ENCODE results near the gene NACAD. TPM values are rescaled to one million over a fixed set of nuclear protein-coding genes. Genes with fewer than 3 reads are reported as not detected.

The NACAD gene
- total RNA-seq, 1 experiment from 2014 or later, result 0.24 TPM

DNA sequence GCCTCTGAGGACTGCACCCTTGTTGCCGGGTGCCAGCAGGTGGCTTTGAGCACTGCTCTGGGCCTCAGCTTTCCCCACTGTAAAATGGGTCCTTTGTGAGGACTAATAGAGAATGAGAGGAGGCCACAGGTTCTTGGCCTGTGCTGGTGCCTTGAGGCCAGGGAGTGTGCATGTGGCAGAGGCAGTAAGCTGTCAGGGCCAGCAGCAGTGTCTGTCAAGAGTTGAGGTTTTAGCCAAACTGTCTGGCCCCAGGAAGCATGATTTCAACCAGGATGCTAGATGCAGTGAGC, 13.5 kb downstream of the NACAD start:
- no TSS peak for BruUV-seq (replicated peaks)
- POLR2A ChIA-PET (ENCODE audit: unreplicated experiment), result no interaction called here
- H3K36me3 ChIP-seq (ENCODE audit: low read depth), result no peaks in the 10 kb centered on the region; the same call in 1 of the 2 replicates

GRCh38 chr7:45074528-45075354, 14.0 kb downstream of the NACAD start:
- peaks cover 10% of the 10 kb centered on the region for H3K4me1 ChIP-seq (replicated peaks; ENCODE audit: insufficient read depth)
- H4K20me1 ChIP-seq (ENCODE audit: insufficient read depth), result no peaks in the 10 kb centered on the region
- no peak overlapping the region for H3K27ac ChIP-seq
- CTCF ChIA-PET, result no interaction called here
- H3K27me3 ChIP-seq (ENCODE audit: insufficient read depth, low read depth), result no peaks in the 10 kb centered on the region
- POLR2A ChIA-PET (ENCODE audit: unreplicated experiment), result no interaction called here
- no peaks in the 10 kb centered on the region for H3K79me2 ChIP-seq (ENCODE audit: low read depth)
- H3F3A ChIP-seq (ENCODE audit: insufficient read depth, low read depth), result peaks cover 8% of the 10 kb centered on the region; the same call in 1 of the 2 replicates
- no peak for DNase-seq
- H3K9me3 ChIP-seq (ENCODE audit: insufficient read depth, low read depth), result no peaks in the 10 kb centered on the region
- H3K4me2 ChIP-seq, result no peak overlapping the region
- TF ChIP-seq, protein P1, sequence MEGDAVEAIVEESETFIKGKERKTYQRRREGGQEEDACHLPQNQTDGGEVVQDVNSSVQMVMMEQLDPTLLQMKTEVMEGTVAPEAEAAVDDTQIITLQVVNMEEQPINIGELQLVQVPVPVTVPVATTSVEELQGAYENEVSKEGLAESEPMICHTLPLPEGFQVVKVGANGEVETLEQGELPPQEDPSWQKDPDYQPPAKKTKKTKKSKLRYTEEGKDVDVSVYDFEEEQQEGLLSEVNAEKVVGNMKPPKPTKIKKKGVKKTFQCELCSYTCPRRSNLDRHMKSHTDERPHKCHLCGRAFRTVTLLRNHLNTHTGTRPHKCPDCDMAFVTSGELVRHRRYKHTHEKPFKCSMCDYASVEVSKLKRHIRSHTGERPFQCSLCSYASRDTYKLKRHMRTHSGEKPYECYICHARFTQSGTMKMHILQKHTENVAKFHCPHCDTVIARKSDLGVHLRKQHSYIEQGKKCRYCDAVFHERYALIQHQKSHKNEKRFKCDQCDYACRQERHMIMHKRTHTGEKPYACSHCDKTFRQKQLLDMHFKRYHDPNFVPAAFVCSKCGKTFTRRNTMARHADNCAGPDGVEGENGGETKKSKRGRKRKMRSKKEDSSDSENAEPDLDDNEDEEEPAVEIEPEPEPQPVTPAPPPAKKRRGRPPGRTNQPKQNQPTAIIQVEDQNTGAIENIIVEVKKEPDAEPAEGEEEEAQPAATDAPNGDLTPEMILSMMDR (conservative IDR thresholded peaks at IDR 0.05), result no peak
- no peak for TF ChIP-seq EZH2 (IDR thresholded peaks at IDR 0.05; ENCODE audit: low read depth)
- H3K4me3 ChIP-seq, result no peak overlapping the region
- no peak overlapping the region for H2AFZ ChIP-seq
- H3K9me2 ChIP-seq (ENCODE audit: insufficient read depth), result no peaks in the 10 kb centered on the region
- intact Hi-C loops (cut with micrococcal nuclease; ENCODE audit: unreplicated experiment), result no loop called here
- BruUV-seq (replicated peaks), result no TSS peak
- H3K36me3 ChIP-seq (ENCODE audit: low read depth), result no peaks in the 10 kb centered on the region; the same call in 1 of the 2 replicates

More for the DNA sequence above, 13.5 kb downstream of the NACAD start:
- H3F3A ChIP-seq (ENCODE audit: insufficient read depth, low read depth), result peaks cover 8% of the 10 kb centered on the region; the same call in 1 of the 2 replicates
- intact Hi-C loops (cut with micrococcal nuclease; ENCODE audit: unreplicated experiment), result no loop called here
- H3K4me1 ChIP-seq (replicated peaks; ENCODE audit: insufficient read depth), result peaks cover 10% of the 10 kb centered on the region
- no peaks in the 10 kb centered on the region for H3K27me3 ChIP-seq (ENCODE audit: insufficient read depth, low read depth)
- TF ChIP-seq, protein P1 (conservative IDR thresholded peaks at IDR 0.05), result no peak
- TF ChIP-seq EZH2 (IDR thresholded peaks at IDR 0.05; ENCODE audit: low read depth), result no peak
- no peak overlapping the region for H3K27ac ChIP-seq
- no peaks in the 10 kb centered on the region for H4K20me1 ChIP-seq (ENCODE audit: insufficient read depth)
- no peak overlapping the region for H3K4me3 ChIP-seq
- no peaks in the 10 kb centered on the region for H3K9me3 ChIP-seq (ENCODE audit: insufficient read depth, low read depth)
- no peak overlapping the region for H2AFZ ChIP-seq
- CTCF ChIA-PET, result no interaction called here
- no peak overlapping the region for H3K4me2 ChIP-seq
- no peak for DNase-seq
- H3K79me2 ChIP-seq (ENCODE audit: low read depth), result no peaks in the 10 kb centered on the region
- no peaks in the 10 kb centered on the region for H3K9me2 ChIP-seq (ENCODE audit: insufficient read depth)

DNA sequence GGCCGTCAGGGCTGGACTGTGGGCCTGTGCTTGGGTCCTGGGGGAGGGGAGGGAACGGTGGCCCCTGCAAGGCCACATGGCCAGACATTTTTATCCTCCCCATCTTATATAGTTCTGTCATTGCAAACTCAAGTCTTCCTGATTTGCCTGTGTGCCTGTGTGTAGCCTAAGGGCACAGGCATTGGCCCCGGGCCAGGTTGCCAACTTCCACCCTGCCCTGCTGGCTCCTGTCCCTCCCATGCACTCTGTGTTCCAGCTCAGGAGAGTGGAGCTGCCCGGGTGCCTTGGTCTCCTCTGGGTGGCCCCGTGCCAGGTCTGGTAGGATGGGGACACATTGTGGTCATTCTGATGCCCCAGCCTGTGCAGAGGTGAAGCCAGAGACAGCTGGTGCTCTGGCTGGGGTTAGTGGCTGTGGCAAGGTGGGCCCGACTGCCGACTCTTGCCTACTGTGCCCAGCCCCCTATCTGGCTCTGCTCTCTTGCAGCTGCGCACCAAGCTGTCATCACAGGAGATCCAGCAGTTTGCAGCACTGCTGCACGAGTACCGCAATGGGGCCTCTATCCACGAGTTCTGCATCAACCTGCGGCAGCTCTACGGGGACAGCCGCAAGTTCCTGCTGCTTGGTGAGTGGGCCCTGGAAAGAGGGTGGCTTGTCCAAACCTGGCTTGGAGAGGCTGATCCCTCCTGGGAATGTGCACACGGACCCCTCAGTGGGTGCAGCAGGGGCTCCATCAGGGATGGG, 14.8 kb downstream of the NACAD start:
- Histone ChIP-seq H3K27ac (no peak overlapping the region), H4K20me1 (ENCODE audit: insufficient read depth) (no peaks in the 10 kb centered on the region), H3F3A (ENCODE audit: insufficient read depth, low read depth) (peaks cover 8% of the 10 kb centered on the region; the same call in 1 of the 2 replicates), H3K79me2 (ENCODE audit: low read depth) (no peaks in the 10 kb centered on the region), H3K4me1 (replicated peaks; ENCODE audit: insufficient read depth) (peaks cover 10% of the 10 kb centered on the region), H2AFZ (no peak overlapping the region), H3K4me3 (no peak overlapping the region), H3K27me3 (ENCODE audit: insufficient read depth, low read depth) (no peaks in the 10 kb centered on the region), H3K9me3 (ENCODE audit: insufficient read depth, low read depth) (no peaks in the 10 kb centered on the region), H3K36me3 (ENCODE audit: low read depth) (no peaks in the 10 kb centered on the region; the same call in 1 of the 2 replicates), H3K4me2 (peak overlapping the region; percentile 3; the same call in 1 of the 2 replicates), H3K9me2 (ENCODE audit: insufficient read depth) (no peaks in the 10 kb centered on the region)
- DNase-seq, result peak; percentile 63 to 93
- ChIA-PET CTCF (no interaction called here), POLR2A (ENCODE audit: unreplicated experiment) (no interaction called here)
- no peak for TF ChIP-seq EZH2 (IDR thresholded peaks at IDR 0.05; ENCODE audit: low read depth)
- TF ChIP-seq, protein P1 (conservative IDR thresholded peaks at IDR 0.05), result no peak
- intact Hi-C loops (cut with micrococcal nuclease; ENCODE audit: unreplicated experiment), result no loop called here
- no TSS peak for BruUV-seq (replicated peaks)
